ENCODE data around the gene CCBE1.

- TF ChIP-seq POLR2A (IDR thresholded peaks at IDR 0.05; ENCODE audit: low read depth, low read length) (no peak), POLR2AphosphoS5 (IDR thresholded peaks at IDR 0.05; ENCODE audit: low read depth, low read length) (no peak), TAF1 (IDR thresholded peaks at IDR 0.05; ENCODE audit: borderline replicate concordance, low read depth, low read length) (no peak)
Measured at GRCh38 chr18:59395226-59396175, 301.7 kb downstream of the CCBE1 start.

Data from GM12892 (cell line).